ENCODE results near the gene GCC2. TPM values are rescaled to one million over a fixed set of nuclear protein-coding genes. Genes with fewer than 3 reads are reported as not detected.

The GCC2 gene
- polyA plus RNA-seq, 1 donor, result 70.0 TPM

Other genes with a start within 250 kb of the GCC2 start
- gene SULT1C3, start 209.2 kb upstream of the GCC2 start, polyA plus RNA-seq (ENCODE audit: insufficient read length), result 0.25 TPM
- gene SULT1C2, start 160.3 kb upstream of the GCC2 start, polyA plus RNA-seq (ENCODE audit: insufficient read length), result 89.6 TPM
- gene SULT1C4, start 71.3 kb upstream of the GCC2 start, polyA plus RNA-seq (ENCODE audit: insufficient read length), result 51.7 TPM
- gene LIMS1, start 85.3 kb downstream of the GCC2 start, polyA plus RNA-seq (ENCODE audit: insufficient read length), result 57.1 TPM